Cardiac muscle cell (in vitro differentiated cells and primary cell): Measurements from ENCODE around the gene VAMP2. TPM values are rescaled to one million over a fixed set of nuclear protein-coding genes. Genes with fewer than 3 reads are reported as not detected.

Experiments
- DNase-seq, 2 donors: peaks; one replicate each; pipeline versions ENCODE4 v3.0.0 to v3.0.0-alpha.2; 2010 to 2017; ENCODE audit warnings: low read depth in 1 of 2, low spot score in 1 of 2
- H3K27ac ChIP-seq: fragments of 200-600 bp; sonication (generic); 2 replicates; pipeline ENCODE4 v1.5.1; 2016
- H3K27me3 ChIP-seq: fragments of 200-600 bp; sonication (generic); 2 replicates; pipeline ENCODE4 v1.6.0; 2016; ENCODE audit warnings: control low read depth
- H3K36me3 ChIP-seq: fragments of 200-600 bp; sonication (generic); 2 replicates; pipeline ENCODE4 v1.5.1; 2016; ENCODE audit warnings: control low read depth
- H3K4me1 ChIP-seq: fragments of 200-600 bp; sonication (generic); 2 replicates; pipeline ENCODE4 v1.8.1; 2017; ENCODE audit warnings: low read depth, mild to moderate bottlenecking, mixed run types
- H3K4me3 ChIP-seq: fragments of 200-600 bp; sonication (generic); 2 replicates; pipeline ENCODE4 v1.5.1; 2016; ENCODE audit warnings: mild to moderate bottlenecking
- H3K9me3 ChIP-seq: fragments of 200-600 bp; sonication (generic); 2 replicates; pipeline ENCODE4 v1.5.1; 2017; ENCODE audit warnings: low read depth, mild to moderate bottlenecking, control low read depth
- CTCF ChIP-seq: IDR thresholded peaks from 2 replicates; pipeline ENCODE4 v1.5.1; 2012; ENCODE audit warnings: low read depth, mild to moderate bottlenecking, low read length
- polyA plus RNA-seq: library from polyadenylated mRNA; unstranded; fragments of >200 nt; fragmentation: Nextera tagmentation; extraction: Ambion mirVana; gene quantifications from 2 replicates; pipeline ENCODE4 v1.2.1, GENCODE V29; 2016
- total RNA-seq: library from RNA; depleted of rRNA; stranded (reverse); fragments of >200 nt; gene quantifications from 2 replicates; pipeline ENCODE4 v1.2.3, GENCODE V29; 2016

Gene VAMP2
- total and polyA plus RNA-seq, 2 experiments from 2014 or later = 35.7 to 102 TPM

- Histone ChIP-seq H3K4me1 (peaks cover 1% of the 10 kb centered on the region), H3K27me3 (peaks cover 53% of the 10 kb centered on the region), H3K9me3 (no peaks in the 10 kb centered on the region), H3K27ac (no peak overlapping the region), H3K36me3 (no peaks in the 10 kb centered on the region), H3K4me3 (peak overlapping the region; percentile 64)
- TF ChIP-seq CTCF = peak; percentile 42
- peak; percentile 66 to 93 for DNase-seq
Observed at GRCh38 chr17:8121681-8122421, 40.9 kb downstream of the VAMP2 start.

- Histone ChIP-seq H3K27ac (no peak overlapping the region), H3K27me3 (peaks cover 58% of the 10 kb centered on the region), H3K36me3 (no peaks in the 10 kb centered on the region), H3K9me3 (no peaks in the 10 kb centered on the region), H3K4me1 (no peaks in the 10 kb centered on the region), H3K4me3 (peak overlapping the region; percentile 64)
- no peak for DNase-seq
- no peak for TF ChIP-seq CTCF
Observed at GRCh38 chr17:8121407-8121680, 41.4 kb downstream of the VAMP2 start.

DNA sequence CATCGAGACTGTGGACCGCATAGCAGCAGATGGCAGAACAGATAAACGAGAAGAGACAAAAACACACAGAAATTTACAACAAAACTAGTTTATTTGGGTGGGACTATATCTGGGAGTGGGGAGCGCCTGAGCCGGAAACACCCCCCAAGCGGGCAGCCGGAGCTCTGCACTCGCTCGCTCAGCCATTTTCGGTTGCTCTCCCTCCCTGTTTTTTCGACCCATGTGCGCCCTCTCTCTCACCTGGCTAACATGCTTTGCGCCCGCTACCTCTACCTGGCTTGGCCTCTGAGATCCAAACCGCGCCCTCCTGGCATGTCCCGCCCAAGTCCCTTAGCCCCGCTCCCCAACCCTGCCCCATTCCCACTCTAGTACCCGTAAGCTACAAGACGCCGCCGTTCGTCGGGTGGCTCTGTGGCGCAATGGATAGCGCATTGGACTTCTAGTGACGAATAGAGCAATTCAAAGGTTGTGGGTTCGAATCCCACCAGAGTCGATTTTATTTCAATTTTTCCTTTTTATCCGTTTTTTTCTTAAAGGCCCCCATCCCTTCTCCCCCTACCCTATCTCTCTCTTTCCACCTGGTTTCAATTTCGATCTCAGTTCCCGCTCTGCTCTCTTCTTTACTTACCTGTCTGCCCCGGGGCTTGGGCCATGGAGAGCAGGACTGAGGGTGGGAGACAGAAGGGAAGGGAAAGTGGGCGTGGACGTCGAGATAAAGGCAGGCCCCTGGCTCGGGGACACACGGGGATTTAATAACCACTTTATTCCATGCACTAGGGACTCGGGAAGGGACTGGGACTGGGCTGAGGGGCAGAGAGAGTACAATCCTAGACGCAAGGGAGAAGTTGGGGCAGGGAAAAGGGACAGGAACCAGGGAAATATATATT lies 42.0 kb downstream of the VAMP2 start:
- peak overlapping the region; percentile 64 for H3K4me3 ChIP-seq
- no peaks in the 10 kb centered on the region for H3K9me3 ChIP-seq
- no peaks in the 10 kb centered on the region for H3K36me3 ChIP-seq
- DNase-seq = peak; percentile 70 to 76
- H3K27ac ChIP-seq = no peak overlapping the region
- peaks cover 63% of the 10 kb centered on the region for H3K27me3 ChIP-seq
- TF ChIP-seq CTCF = peak; percentile 27
- no peaks in the 10 kb centered on the region for H3K4me1 ChIP-seq

DNA sequence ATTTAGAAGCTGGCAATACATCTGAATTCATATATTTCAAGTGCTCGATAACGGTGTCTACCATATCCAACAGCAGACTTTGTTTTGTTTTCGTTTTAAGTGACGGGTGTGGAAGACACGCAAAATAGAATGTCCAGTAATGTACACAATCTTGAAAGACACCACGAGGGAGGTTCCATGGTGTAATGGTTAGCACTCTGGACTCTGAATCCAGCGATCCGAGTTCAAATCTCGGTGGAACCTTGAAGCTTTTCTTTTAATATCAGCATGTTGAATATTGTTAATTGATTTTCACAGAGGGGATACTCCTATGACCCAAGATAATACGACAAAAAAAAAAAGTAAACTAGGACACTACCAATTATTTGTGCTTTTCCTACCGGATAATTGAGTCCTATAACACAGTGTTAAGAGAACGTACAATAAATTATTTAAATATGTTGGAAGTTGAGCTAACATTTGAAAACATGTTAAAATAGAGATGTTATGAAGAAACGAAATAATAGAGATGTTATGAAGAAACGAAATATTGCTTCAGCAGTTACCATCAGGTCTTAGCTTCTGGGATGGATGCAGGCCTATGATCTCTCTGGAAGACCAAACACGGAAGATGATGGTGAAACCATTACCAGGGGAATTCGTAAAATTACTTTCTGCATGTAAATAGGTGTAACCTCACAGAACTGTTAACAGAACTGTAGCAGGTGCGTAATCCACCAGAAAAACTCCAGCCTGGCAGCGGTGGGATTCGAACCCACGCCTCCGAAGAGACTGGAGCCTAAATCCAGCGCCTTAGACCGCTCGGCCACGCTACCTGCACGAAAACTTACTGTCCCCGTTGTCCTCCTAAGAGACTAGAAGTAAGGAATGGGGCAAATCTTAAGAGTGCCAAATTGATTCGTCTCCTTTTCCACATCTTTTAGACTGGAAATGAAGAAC lies 42.9 kb downstream of the VAMP2 start:
- no peaks in the 10 kb centered on the region for H3K36me3 ChIP-seq
- H3K27me3 ChIP-seq = peaks cover 65% of the 10 kb centered on the region
- peak overlapping the region; percentile 58 for H3K27ac ChIP-seq
- no peak for TF ChIP-seq CTCF
- DNase-seq = peak; percentile 88 to 94
- no peaks in the 10 kb centered on the region for H3K9me3 ChIP-seq
- H3K4me3 ChIP-seq = peak overlapping the region; percentile 64
- no peaks in the 10 kb centered on the region for H3K4me1 ChIP-seq
